ENCODE data around the gene FARP1.

GRCh38 chr13:98297745-98298144 lies 154.9 kb downstream of the FARP1 start:
- TF ChIP-seq FOXM1 (IDR thresholded peaks at IDR 0.05; ENCODE audit: borderline replicate concordance, low read depth): no peak
- TF ChIP-seq ZBTB7A (IDR thresholded peaks at IDR 0.05; ENCODE audit: low read depth): no peak
- no peak for TF ChIP-seq CEBPB (IDR thresholded peaks at IDR 0.05)
- TF ChIP-seq EP300 (IDR thresholded peaks at IDR 0.05; ENCODE audit: borderline replicate concordance): no peak
- no peak for TF ChIP-seq TAF1 (IDR thresholded peaks at IDR 0.05; ENCODE audit: low read depth)
- TF ChIP-seq REST (IDR thresholded peaks at IDR 0.05; ENCODE audit: low read depth): no peak
